ENCODE data around the gene PRDX5.

The PRDX5 gene

GRCh38 chr11:64318766-64319761 is 1.1 kb downstream of the PRDX5 start:
- H3K4me3 ChIP-seq (ENCODE audit: control insufficient read depth in 1 of 7, extremely low read depth in 1 of 7, insufficient read depth in 4 of 7, low read depth in 2 of 7, low read length in 6 of 7), result peak overlapping the region; percentile 64 to 91 (median 86)
- ChIA-PET POLR2A (interaction anchor here (1.7 to 2.3 kb wide), 2 partner anchors 11 to 13 kb away, joined by 5 to 18 read pairs; no protein-coding TSS in a partner anchor), CTCF (interaction anchor here (3.8 to 8.7 kb wide), 2 partner anchors 13 to 36 kb away, joined by 52 to 133 read pairs; no protein-coding TSS in a partner anchor)
- no peaks in the 10 kb centered on the region for H3K27me3 ChIP-seq (replicated peaks in 2 of 5; ENCODE audit: control insufficient read depth in 4 of 5, insufficient read depth in 5 of 5, low read length in 4 of 5)
- peaks cover 17 to 44% (median 30%) of the 10 kb centered on the region in 4 experiments for H3K36me3 ChIP-seq (ENCODE audit: control insufficient read depth in 4 of 4, insufficient read depth in 4 of 4, low read length in 3 of 4)
- H3K27ac ChIP-seq (ENCODE audit: insufficient read depth in 1 of 2, low read depth in 1 of 2, low read length in 2 of 2, poor library complexity in 1 of 2, severe bottlenecking in 2 of 2), result peak overlapping the region in 1 of 2 experiments; percentile 95
- peaks cover 0 to 39% (median 27%) of the 10 kb centered on the region in 4 experiments for H3K4me1 ChIP-seq (ENCODE audit: control extremely low read depth in 1 of 4, control insufficient read depth in 4 of 4, insufficient read depth in 4 of 4, low read length in 3 of 4)
- H3K9me3 ChIP-seq (ENCODE audit: control extremely low read depth in 1 of 5, control insufficient read depth in 4 of 5, insufficient read depth in 2 of 5, low read depth in 1 of 5, low read length in 4 of 5), result no peaks in the 10 kb centered on the region
- 40% methylated on average over 7 of the region's 19 CpGs for WGBS (ENCODE audit: insufficient coverage)
- DNase-seq, result no peak

DNA sequence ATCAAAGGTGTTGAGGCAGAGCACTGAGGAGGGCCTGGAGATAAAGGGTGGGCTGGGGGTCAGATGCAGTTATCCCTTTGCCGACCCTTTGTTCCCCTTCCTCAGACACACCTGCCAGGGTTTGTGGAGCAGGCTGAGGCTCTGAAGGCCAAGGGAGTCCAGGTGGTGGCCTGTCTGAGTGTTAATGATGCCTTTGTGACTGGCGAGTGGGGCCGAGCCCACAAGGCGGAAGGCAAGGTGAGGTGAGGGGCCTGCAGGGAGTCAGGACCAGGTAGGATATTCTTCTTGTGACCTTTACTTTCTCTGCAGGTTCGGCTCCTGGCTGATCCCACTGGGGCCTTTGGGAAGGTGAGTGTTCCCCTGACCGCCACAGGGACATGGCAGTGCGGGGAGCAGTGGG is 2.6 kb downstream of the PRDX5 start:
- DNase-seq, result no peak
- no peaks in the 10 kb centered on the region for H3K27me3 ChIP-seq (replicated peaks in 2 of 5; ENCODE audit: control insufficient read depth in 4 of 5, insufficient read depth in 5 of 5, low read length in 4 of 5)
- H3K9me3 ChIP-seq (ENCODE audit: control extremely low read depth in 1 of 5, control insufficient read depth in 4 of 5, insufficient read depth in 2 of 5, low read depth in 1 of 5, low read length in 4 of 5), result no peaks in the 10 kb centered on the region
- H3K36me3 ChIP-seq (ENCODE audit: control insufficient read depth in 4 of 4, insufficient read depth in 4 of 4, low read length in 3 of 4), result peaks cover 5 to 29% (median 18%) of the 10 kb centered on the region in 4 experiments
- peaks cover 0 to 39% (median 27%) of the 10 kb centered on the region in 4 experiments for H3K4me1 ChIP-seq (ENCODE audit: control extremely low read depth in 1 of 4, control insufficient read depth in 4 of 4, insufficient read depth in 4 of 4, low read length in 3 of 4)
- H3K4me3 ChIP-seq (ENCODE audit: control insufficient read depth in 1 of 7, extremely low read depth in 1 of 7, insufficient read depth in 4 of 7, low read depth in 2 of 7, low read length in 6 of 7), result no peak overlapping the region
- CTCF ChIA-PET, result interaction anchor here (8.7 kb wide), 1 partner anchor 12 kb away, joined by 133 read pairs; no protein-coding TSS in a partner anchor
- H3K27ac ChIP-seq (ENCODE audit: insufficient read depth in 1 of 2, low read depth in 1 of 2, low read length in 2 of 2, poor library complexity in 1 of 2, severe bottlenecking in 2 of 2), result no peak overlapping the region
- POLR2A ChIA-PET, result no interaction called here
- WGBS (ENCODE audit: insufficient coverage), result 98% methylated on average over 7 of the region's 7 CpGs

- 95% methylated on average over 5 of the region's 5 CpGs for WGBS (ENCODE audit: insufficient coverage)
- Histone ChIP-seq H3K27me3 (replicated peaks in 2 of 5; ENCODE audit: control insufficient read depth in 4 of 5, insufficient read depth in 5 of 5, low read length in 4 of 5) (no peaks in the 10 kb centered on the region), H3K4me3 (ENCODE audit: control insufficient read depth in 1 of 7, extremely low read depth in 1 of 7, insufficient read depth in 4 of 7, low read depth in 2 of 7, low read length in 6 of 7) (no peak overlapping the region), H3K27ac (ENCODE audit: insufficient read depth in 1 of 2, low read depth in 1 of 2, low read length in 2 of 2, poor library complexity in 1 of 2, severe bottlenecking in 2 of 2) (no peak overlapping the region), H3K9me3 (ENCODE audit: control extremely low read depth in 1 of 5, control insufficient read depth in 4 of 5, insufficient read depth in 2 of 5, low read depth in 1 of 5, low read length in 4 of 5) (no peaks in the 10 kb centered on the region), H3K36me3 (ENCODE audit: control insufficient read depth in 4 of 4, insufficient read depth in 4 of 4, low read length in 3 of 4) (peaks cover 5 to 24% (median 16%) of the 10 kb centered on the region in 4 experiments), H3K4me1 (ENCODE audit: control extremely low read depth in 1 of 4, control insufficient read depth in 4 of 4, insufficient read depth in 4 of 4, low read length in 3 of 4) (peaks cover 0 to 34% (median 26%) of the 10 kb centered on the region in 4 experiments)
- ChIA-PET CTCF (interaction anchor here (8.7 kb wide), 1 partner anchor 11 kb away, joined by 133 read pairs; no protein-coding TSS in a partner anchor), POLR2A (no interaction called here)
- DNase-seq, result no peak
Measured at GRCh38 chr11:64321026-64321425, 3.1 kb downstream of the PRDX5 start.

GRCh38 chr11:64321533-64321932 is 3.6 kb downstream of the PRDX5 start:
- Histone ChIP-seq H3K36me3 (ENCODE audit: control insufficient read depth in 4 of 4, insufficient read depth in 4 of 4, low read length in 3 of 4) (peaks cover 5 to 22% (median 16%) of the 10 kb centered on the region in 4 experiments), H3K4me3 (ENCODE audit: control insufficient read depth in 1 of 7, extremely low read depth in 1 of 7, insufficient read depth in 4 of 7, low read depth in 2 of 7, low read length in 6 of 7) (no peak overlapping the region), H3K9me3 (ENCODE audit: control extremely low read depth in 1 of 5, control insufficient read depth in 4 of 5, insufficient read depth in 2 of 5, low read depth in 1 of 5, low read length in 4 of 5) (no peaks in the 10 kb centered on the region), H3K4me1 (ENCODE audit: control extremely low read depth in 1 of 4, control insufficient read depth in 4 of 4, insufficient read depth in 4 of 4, low read length in 3 of 4) (peaks cover 0 to 29% (median 22%) of the 10 kb centered on the region in 4 experiments), H3K27me3 (replicated peaks in 2 of 5; ENCODE audit: control insufficient read depth in 4 of 5, insufficient read depth in 5 of 5, low read length in 4 of 5) (no peaks in the 10 kb centered on the region), H3K27ac (ENCODE audit: insufficient read depth in 1 of 2, low read depth in 1 of 2, low read length in 2 of 2, poor library complexity in 1 of 2, severe bottlenecking in 2 of 2) (no peak overlapping the region)
- WGBS (ENCODE audit: insufficient coverage), result 100% methylated on average over 4 of the region's 5 CpGs
- ChIA-PET CTCF (no interaction called here), POLR2A (no interaction called here)
- no peak for DNase-seq

DNA sequence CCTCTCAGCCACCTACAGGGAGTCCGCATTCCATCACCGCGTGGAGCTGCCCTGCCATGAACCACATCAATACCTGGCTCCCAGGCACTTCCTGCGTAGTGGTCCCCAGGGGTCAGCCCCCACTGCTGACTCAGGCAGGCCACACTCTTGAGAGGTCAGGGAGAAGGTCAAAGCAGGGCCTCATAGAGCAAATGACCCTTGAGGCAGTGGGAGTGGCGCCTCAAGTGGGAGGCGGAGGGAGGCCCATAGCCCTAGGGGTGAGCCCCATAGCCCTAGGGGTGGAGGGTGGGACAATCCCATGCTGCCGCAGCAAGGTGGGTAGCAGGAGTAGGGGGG is 5.0 kb downstream of the PRDX5 start:
- H3K27ac ChIP-seq (ENCODE audit: insufficient read depth in 1 of 2, low read depth in 1 of 2, low read length in 2 of 2, poor library complexity in 1 of 2, severe bottlenecking in 2 of 2), result no peak overlapping the region
- CTCF ChIA-PET, result interaction anchor here (1.0 to 4.8 kb wide), 4 partner anchors 9 to 326 kb away, joined by 3 to 23 read pairs (median 12); no protein-coding TSS in a partner anchor
- H3K27me3 ChIP-seq (replicated peaks in 2 of 5; ENCODE audit: control insufficient read depth in 4 of 5, insufficient read depth in 5 of 5, low read length in 4 of 5), result no peaks in the 10 kb centered on the region
- DNase-seq, result no peak
- no peaks in the 10 kb centered on the region for H3K9me3 ChIP-seq (ENCODE audit: control extremely low read depth in 1 of 5, control insufficient read depth in 4 of 5, insufficient read depth in 2 of 5, low read depth in 1 of 5, low read length in 4 of 5)
- no peak overlapping the region for H3K4me3 ChIP-seq (ENCODE audit: control insufficient read depth in 1 of 7, extremely low read depth in 1 of 7, insufficient read depth in 4 of 7, low read depth in 2 of 7, low read length in 6 of 7)
- POLR2A ChIA-PET, result no interaction called here
- peaks cover 5 to 22% (median 16%) of the 10 kb centered on the region in 4 experiments for H3K36me3 ChIP-seq (ENCODE audit: control insufficient read depth in 4 of 4, insufficient read depth in 4 of 4, low read length in 3 of 4)
- H3K4me1 ChIP-seq (ENCODE audit: control extremely low read depth in 1 of 4, control insufficient read depth in 4 of 4, insufficient read depth in 4 of 4, low read length in 3 of 4), result peaks cover 0 to 22% (median 13%) of the 10 kb centered on the region in 4 experiments
- 100% methylated on average over 4 of the region's 7 CpGs for WGBS (ENCODE audit: insufficient coverage)

GRCh38 chr11:64323373-64323772 is 5.5 kb downstream of the PRDX5 start:
- H3K36me3 ChIP-seq (ENCODE audit: control insufficient read depth in 4 of 4, insufficient read depth in 4 of 4, low read length in 3 of 4), result peaks cover 5 to 22% (median 16%) of the 10 kb centered on the region in 4 experiments
- CTCF ChIA-PET, result interaction anchor here (1.0 to 4.8 kb wide), 6 partner anchors 9 to 326 kb away, joined by 3 to 23 read pairs (median 4); no protein-coding TSS in a partner anchor
- whole genome bisulfite sequencing (ENCODE audit: insufficient coverage), result 72% methylated on average over 3 of the region's 5 CpGs
- H3K9me3 ChIP-seq (ENCODE audit: control extremely low read depth in 1 of 5, control insufficient read depth in 4 of 5, insufficient read depth in 2 of 5, low read depth in 1 of 5, low read length in 4 of 5), result no peaks in the 10 kb centered on the region
- H3K27me3 ChIP-seq (replicated peaks in 2 of 5; ENCODE audit: control insufficient read depth in 4 of 5, insufficient read depth in 5 of 5, low read length in 4 of 5), result no peaks in the 10 kb centered on the region
- POLR2A ChIA-PET, result no interaction called here
- no peak overlapping the region for H3K27ac ChIP-seq (ENCODE audit: insufficient read depth in 1 of 2, low read depth in 1 of 2, low read length in 2 of 2, poor library complexity in 1 of 2, severe bottlenecking in 2 of 2)
- H3K4me3 ChIP-seq (ENCODE audit: control insufficient read depth in 1 of 7, extremely low read depth in 1 of 7, insufficient read depth in 4 of 7, low read depth in 2 of 7, low read length in 6 of 7), result no peak overlapping the region
- DNase-seq, result no peak
- peaks cover 0 to 22% (median 12%) of the 10 kb centered on the region in 4 experiments for H3K4me1 ChIP-seq (ENCODE audit: control extremely low read depth in 1 of 4, control insufficient read depth in 4 of 4, insufficient read depth in 4 of 4, low read length in 3 of 4)
